ENCODE measurements around the gene LDAH. TPM values are rescaled to one million over a fixed set of nuclear protein-coding genes. Genes with fewer than 3 reads are reported as not detected.

The LDAH gene
- total and polyA plus RNA-seq, 10 of the 15 experiments (the other 5 are each of a cell fraction or from before 2014, with no cell fraction given) = 17.9 to 44.7 (median 30.0) TPM

GRCh38 chr2:20737505-20737904 lies 85.4 kb downstream of the LDAH start (continued):
- TF ChIP-seq, protein P1, sequence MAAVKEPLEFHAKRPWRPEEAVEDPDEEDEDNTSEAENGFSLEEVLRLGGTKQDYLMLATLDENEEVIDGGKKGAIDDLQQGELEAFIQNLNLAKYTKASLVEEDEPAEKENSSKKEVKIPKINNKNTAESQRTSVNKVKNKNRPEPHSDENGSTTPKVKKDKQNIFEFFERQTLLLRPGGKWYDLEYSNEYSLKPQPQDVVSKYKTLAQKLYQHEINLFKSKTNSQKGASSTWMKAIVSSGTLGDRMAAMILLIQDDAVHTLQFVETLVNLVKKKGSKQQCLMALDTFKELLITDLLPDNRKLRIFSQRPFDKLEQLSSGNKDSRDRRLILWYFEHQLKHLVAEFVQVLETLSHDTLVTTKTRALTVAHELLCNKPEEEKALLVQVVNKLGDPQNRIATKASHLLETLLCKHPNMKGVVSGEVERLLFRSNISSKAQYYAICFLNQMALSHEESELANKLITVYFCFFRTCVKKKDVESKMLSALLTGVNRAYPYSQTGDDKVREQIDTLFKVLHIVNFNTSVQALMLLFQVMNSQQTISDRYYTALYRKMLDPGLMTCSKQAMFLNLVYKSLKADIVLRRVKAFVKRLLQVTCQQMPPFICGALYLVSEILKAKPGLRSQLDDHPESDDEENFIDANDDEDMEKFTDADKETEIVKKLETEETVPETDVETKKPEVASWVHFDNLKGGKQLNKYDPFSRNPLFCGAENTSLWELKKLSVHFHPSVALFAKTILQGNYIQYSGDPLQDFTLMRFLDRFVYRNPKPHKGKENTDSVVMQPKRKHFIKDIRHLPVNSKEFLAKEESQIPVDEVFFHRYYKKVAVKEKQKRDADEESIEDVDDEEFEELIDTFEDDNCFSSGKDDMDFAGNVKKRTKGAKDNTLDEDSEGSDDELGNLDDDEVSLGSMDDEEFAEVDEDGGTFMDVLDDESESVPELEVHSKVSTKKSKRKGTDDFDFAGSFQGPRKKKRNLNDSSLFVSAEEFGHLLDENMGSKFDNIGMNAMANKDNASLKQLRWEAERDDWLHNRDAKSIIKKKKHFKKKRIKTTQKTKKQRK (IDR thresholded peaks at IDR 0.05; ENCODE audit: low read depth, low read length) = no peak
- TF ChIP-seq, protein P2, sequence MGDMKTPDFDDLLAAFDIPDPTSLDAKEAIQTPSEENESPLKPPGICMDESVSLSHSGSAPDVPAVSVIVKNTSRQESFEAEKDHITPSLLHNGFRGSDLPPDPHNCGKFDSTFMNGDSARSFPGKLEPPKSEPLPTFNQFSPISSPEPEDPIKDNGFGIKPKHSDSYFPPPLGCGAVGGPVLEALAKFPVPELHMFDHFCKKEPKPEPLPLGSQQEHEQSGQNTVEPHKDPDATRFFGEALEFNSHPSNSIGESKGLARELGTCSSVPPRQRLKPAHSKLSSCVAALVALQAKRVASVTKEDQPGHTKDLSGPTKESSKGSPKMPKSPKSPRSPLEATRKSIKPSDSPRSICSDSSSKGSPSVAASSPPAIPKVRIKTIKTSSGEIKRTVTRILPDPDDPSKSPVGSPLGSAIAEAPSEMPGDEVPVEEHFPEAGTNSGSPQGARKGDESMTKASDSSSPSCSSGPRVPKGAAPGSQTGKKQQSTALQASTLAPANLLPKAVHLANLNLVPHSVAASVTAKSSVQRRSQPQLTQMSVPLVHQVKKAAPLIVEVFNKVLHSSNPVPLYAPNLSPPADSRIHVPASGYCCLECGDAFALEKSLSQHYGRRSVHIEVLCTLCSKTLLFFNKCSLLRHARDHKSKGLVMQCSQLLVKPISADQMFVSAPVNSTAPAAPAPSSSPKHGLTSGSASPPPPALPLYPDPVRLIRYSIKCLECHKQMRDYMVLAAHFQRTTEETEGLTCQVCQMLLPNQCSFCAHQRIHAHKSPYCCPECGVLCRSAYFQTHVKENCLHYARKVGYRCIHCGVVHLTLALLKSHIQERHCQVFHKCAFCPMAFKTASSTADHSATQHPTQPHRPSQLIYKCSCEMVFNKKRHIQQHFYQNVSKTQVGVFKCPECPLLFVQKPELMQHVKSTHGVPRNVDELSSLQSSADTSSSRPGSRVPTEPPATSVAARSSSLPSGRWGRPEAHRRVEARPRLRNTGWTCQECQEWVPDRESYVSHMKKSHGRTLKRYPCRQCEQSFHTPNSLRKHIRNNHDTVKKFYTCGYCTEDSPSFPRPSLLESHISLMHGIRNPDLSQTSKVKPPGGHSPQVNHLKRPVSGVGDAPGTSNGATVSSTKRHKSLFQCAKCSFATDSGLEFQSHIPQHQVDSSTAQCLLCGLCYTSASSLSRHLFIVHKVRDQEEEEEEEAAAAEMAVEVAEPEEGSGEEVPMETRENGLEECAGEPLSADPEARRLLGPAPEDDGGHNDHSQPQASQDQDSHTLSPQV (IDR thresholded peaks at IDR 0.05) = 0 out of 2 replicates have a peak, but pooled peaks have one; percentile 52
- TF ChIP-seq NFXL1 (IDR thresholded peaks at IDR 0.05; ENCODE audit: borderline replicate concordance) (no peak), ZSCAN29 (IDR thresholded peaks at IDR 0.05) (no peak), SMC3 (IDR thresholded peaks at IDR 0.05; ENCODE audit: borderline replicate concordance, low read length) (no peak), FOS (IDR thresholded peaks at IDR 0.05; ENCODE audit: borderline replicate concordance, extremely low read depth, insufficient read length) (no peak), TARDBP (IDR thresholded peaks at IDR 0.05; ENCODE audit: borderline replicate concordance) (no peak), IRF5 (IDR thresholded peaks at IDR 0.05; ENCODE audit: borderline replicate concordance) (no peak), NFIC (IDR thresholded peaks at IDR 0.05; ENCODE audit: low read depth, low read length) (peak; percentile 52), NR2F1 (conservative IDR thresholded peaks at IDR 0.05) (no peak), HCFC1 (IDR thresholded peaks at IDR 0.05; ENCODE audit: low read length) (no peak)
- TF ChIP-seq, protein P3, sequence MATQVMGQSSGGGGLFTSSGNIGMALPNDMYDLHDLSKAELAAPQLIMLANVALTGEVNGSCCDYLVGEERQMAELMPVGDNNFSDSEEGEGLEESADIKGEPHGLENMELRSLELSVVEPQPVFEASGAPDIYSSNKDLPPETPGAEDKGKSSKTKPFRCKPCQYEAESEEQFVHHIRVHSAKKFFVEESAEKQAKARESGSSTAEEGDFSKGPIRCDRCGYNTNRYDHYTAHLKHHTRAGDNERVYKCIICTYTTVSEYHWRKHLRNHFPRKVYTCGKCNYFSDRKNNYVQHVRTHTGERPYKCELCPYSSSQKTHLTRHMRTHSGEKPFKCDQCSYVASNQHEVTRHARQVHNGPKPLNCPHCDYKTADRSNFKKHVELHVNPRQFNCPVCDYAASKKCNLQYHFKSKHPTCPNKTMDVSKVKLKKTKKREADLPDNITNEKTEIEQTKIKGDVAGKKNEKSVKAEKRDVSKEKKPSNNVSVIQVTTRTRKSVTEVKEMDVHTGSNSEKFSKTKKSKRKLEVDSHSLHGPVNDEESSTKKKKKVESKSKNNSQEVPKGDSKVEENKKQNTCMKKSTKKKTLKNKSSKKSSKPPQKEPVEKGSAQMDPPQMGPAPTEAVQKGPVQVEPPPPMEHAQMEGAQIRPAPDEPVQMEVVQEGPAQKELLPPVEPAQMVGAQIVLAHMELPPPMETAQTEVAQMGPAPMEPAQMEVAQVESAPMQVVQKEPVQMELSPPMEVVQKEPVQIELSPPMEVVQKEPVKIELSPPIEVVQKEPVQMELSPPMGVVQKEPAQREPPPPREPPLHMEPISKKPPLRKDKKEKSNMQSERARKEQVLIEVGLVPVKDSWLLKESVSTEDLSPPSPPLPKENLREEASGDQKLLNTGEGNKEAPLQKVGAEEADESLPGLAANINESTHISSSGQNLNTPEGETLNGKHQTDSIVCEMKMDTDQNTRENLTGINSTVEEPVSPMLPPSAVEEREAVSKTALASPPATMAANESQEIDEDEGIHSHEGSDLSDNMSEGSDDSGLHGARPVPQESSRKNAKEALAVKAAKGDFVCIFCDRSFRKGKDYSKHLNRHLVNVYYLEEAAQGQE (IDR thresholded peaks at IDR 0.05; ENCODE audit: low read depth, low read length) = no peak
- TF ChIP-seq, protein P4, sequence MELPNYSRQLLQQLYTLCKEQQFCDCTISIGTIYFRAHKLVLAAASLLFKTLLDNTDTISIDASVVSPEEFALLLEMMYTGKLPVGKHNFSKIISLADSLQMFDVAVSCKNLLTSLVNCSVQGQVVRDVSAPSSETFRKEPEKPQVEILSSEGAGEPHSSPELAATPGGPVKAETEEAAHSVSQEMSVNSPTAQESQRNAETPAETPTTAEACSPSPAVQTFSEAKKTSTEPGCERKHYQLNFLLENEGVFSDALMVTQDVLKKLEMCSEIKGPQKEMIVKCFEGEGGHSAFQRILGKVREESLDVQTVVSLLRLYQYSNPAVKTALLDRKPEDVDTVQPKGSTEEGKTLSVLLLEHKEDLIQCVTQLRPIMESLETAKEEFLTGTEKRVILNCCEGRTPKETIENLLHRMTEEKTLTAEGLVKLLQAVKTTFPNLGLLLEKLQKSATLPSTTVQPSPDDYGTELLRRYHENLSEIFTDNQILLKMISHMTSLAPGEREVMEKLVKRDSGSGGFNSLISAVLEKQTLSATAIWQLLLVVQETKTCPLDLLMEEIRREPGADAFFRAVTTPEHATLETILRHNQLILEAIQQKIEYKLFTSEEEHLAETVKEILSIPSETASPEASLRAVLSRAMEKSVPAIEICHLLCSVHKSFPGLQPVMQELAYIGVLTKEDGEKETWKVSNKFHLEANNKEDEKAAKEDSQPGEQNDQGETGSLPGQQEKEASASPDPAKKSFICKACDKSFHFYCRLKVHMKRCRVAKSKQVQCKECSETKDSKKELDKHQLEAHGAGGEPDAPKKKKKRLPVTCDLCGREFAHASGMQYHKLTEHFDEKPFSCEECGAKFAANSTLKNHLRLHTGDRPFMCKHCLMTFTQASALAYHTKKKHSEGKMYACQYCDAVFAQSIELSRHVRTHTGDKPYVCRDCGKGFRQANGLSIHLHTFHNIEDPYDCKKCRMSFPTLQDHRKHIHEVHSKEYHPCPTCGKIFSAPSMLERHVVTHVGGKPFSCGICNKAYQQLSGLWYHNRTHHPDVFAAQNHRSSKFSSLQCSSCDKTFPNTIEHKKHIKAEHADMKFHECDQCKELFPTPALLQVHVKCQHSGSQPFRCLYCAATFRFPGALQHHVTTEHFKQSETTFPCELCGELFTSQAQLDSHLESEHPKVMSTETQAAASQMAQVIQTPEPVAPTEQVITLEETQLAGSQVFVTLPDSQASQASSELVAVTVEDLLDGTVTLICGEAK (IDR thresholded peaks at IDR 0.05; ENCODE audit: borderline replicate concordance) = no peak

All from GM12878 (cell line).